Chondrocyte (in vitro differentiated cells): Measurements from ENCODE around the gene PADI2. TPM values are rescaled to one million over a fixed set of nuclear protein-coding genes. Genes with fewer than 3 reads are reported as not detected.
"Not testable (repeated sequence)": the region's sequence is repeated elsewhere in the genome, so short reads cannot be mapped to it uniquely, and the experiment has no call there.

ENCODE experiments used
- DNase-seq: peaks from one replicate; pipeline ENCODE4 v3.0.0; 2021; ENCODE audit warnings: mixed read lengths, low spot score
- H3K27ac Mint-ChIP-seq: one replicate; pipeline ENCODE4 v1.8.0; 2021; ENCODE audit warnings: mild to moderate bottlenecking, moderate library complexity, mixed read lengths; ENCODE audit not compliant: unreplicated experiment
- H3K27me3 Mint-ChIP-seq: 2 replicates; pipeline ENCODE4 v1.8.0; 2021; ENCODE audit warnings: low read depth, mixed read lengths
- H3K36me3 Mint-ChIP-seq: 2 replicates; pipeline ENCODE4 v1.8.0; 2021; ENCODE audit warnings: low read depth, mixed read lengths
- H3K4me1 Mint-ChIP-seq: 2 replicates; pipeline ENCODE4 v1.8.0; 2021; ENCODE audit warnings: low read depth, mild to moderate bottlenecking, mixed read lengths
- H3K4me3 Mint-ChIP-seq: one replicate; pipeline ENCODE4 v1.8.0; 2021; ENCODE audit warnings: mild to moderate bottlenecking, moderate library complexity, mixed read lengths; ENCODE audit not compliant: unreplicated experiment
- H3K9me3 Mint-ChIP-seq: 2 replicates; pipeline ENCODE4 v1.8.0; 2021; ENCODE audit warnings: low read depth, mixed read lengths
- CTCF ChIP-seq: fragments of 200-600 bp; sonication (generic); IDR thresholded peaks from 2 replicates; pipeline ENCODE4 v1.5.0; 2021; ENCODE audit warnings: antibody characterized with exemption, mild to moderate bottlenecking, moderate library complexity
- total RNA-seq: library from RNA; stranded (reverse); gene quantifications from 3 replicates; pipeline ENCODE4 v1.2.1, GENCODE V29; 2021

Gene PADI2
- total RNA-seq, 1 donor from 2014 or later = 74.9 TPM

DNA sequence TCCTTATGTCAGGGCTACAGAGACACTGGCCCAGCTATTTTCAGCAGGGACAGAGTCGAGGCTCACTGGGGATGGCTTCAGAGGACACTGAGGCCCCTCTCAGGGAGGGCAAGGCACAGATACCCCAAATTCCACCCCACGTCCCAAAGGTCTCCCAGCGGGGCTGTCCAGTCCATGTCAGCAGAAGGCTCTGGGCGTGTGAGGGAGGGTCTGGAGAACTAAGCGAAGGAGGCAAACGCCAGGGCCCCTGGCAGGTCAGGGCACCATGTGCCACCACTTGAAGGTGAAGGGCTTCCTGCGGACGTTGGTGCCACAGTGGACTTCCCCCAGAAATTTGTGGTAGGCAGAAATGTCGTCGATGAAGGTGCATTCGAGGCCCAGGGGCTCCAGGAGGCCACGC, 50.5 kb downstream of the PADI2 start:
- Mint-ChIP-seq H3K4me1 (peaks cover 5% of the 10 kb centered on the region), H3K27ac (no peak overlapping the region), H3K4me3 (no peak overlapping the region), H3K9me3 (no peaks in the 10 kb centered on the region), H3K27me3 (no peaks in the 10 kb centered on the region), H3K36me3 (no peaks in the 10 kb centered on the region)
- TF ChIP-seq CTCF = no peak
- DNase-seq = no peak

GRCh38 chr1:17067465-17068240, 51.6 kb downstream of the PADI2 start:
- no peak overlapping the region for H3K27ac Mint-ChIP-seq
- DNase-seq = no peak
- no peak for TF ChIP-seq CTCF
- no peaks in the 10 kb centered on the region for H3K9me3 Mint-ChIP-seq
- no peaks in the 10 kb centered on the region for H3K27me3 Mint-ChIP-seq
- peaks cover 11% of the 10 kb centered on the region for H3K4me1 Mint-ChIP-seq
- H3K36me3 Mint-ChIP-seq = no peaks in the 10 kb centered on the region
- H3K4me3 Mint-ChIP-seq = no peak overlapping the region

DNA sequence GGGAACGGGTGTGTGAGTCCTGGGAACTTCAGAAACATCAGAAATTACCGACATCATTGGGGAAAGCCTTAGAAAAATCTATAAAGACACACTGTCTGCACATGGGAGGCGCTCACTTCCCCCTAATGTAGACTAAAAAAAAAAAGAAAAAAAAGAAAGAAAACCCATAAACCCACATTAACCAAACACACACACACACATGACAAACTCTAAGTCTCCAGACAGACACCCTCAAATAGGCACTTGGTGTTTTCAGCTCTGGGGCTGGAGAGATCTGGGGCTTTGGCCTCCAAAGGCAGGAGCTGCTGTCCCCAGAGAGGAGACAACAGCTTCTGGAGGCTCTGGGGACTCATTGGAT, 52.2 kb downstream of the PADI2 start:
- DNase-seq = no peak
- Mint-ChIP-seq H3K27ac (no peak overlapping the region), H3K9me3 (no peaks in the 10 kb centered on the region), H3K27me3 (no peaks in the 10 kb centered on the region), H3K4me1 (peaks cover 11% of the 10 kb centered on the region), H3K4me3 (no peak overlapping the region), H3K36me3 (no peaks in the 10 kb centered on the region)
- no peak for TF ChIP-seq CTCF

- no peak for TF ChIP-seq CTCF
- Mint-ChIP-seq H3K4me1 (peaks cover 16% of the 10 kb centered on the region), H3K27ac (no peak overlapping the region), H3K4me3 (no peak overlapping the region), H3K27me3 (no peaks in the 10 kb centered on the region), H3K9me3 (no peaks in the 10 kb centered on the region), H3K36me3 (no peaks in the 10 kb centered on the region)
- no peak for DNase-seq
Measured at GRCh38 chr1:17066361-17067068, 52.7 kb downstream of the PADI2 start.

DNA sequence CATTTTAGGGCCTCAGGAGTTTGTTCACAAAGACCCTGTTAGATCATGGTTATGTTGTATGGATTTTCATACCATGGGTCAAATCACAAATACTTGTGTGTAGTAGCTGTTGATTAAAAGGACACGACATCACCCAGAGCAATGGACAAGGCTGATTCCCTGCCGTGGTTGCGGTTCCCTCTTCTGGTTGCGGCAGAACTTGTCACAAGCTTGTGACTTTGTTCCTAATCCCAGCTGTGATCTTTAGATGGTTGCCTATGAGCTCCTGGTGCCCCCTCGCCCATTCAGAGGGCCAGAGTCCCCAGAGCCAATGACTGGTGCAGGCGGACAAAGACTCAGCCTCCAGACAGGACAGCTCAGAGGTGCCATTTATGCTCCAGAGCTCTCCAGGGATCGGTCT, 53.6 kb downstream of the PADI2 start:
- H3K36me3 Mint-ChIP-seq = no peaks in the 10 kb centered on the region
- H3K27ac Mint-ChIP-seq = no peak overlapping the region
- no peaks in the 10 kb centered on the region for H3K27me3 Mint-ChIP-seq
- no peak for DNase-seq
- H3K9me3 Mint-ChIP-seq = no peaks in the 10 kb centered on the region
- TF ChIP-seq CTCF = no peak
- H3K4me1 Mint-ChIP-seq = peaks cover 16% of the 10 kb centered on the region
- H3K4me3 Mint-ChIP-seq = no peak overlapping the region

GRCh38 chr1:17062751-17063150, 56.5 kb downstream of the PADI2 start:
- DNase-seq, H3K9me3 Mint-ChIP-seq, H3K36me3 Mint-ChIP-seq, H3K4me3 Mint-ChIP-seq, H3K27me3 Mint-ChIP-seq, H3K27ac Mint-ChIP-seq: not testable (repeated sequence)
- H3K4me1 Mint-ChIP-seq = peaks cover 16% of the 10 kb centered on the region
